ENCODE measurements around the gene DCDC2. TPM values are rescaled to one million over a fixed set of nuclear protein-coding genes. Genes with fewer than 3 reads are reported as not detected.

The DCDC2 gene
- total RNA-seq, 1 experiment from 2014 or later = 1.8 TPM

GRCh38 chr6:24149296-24149695 lies 208.6 kb downstream of the DCDC2 start:
- POLR2A ChIA-PET = no interaction called here
- Mint-ChIP-seq H3K27ac (no peak overlapping the region), H3K27me3 (ENCODE audit: low read depth) (no peaks in the 10 kb centered on the region), H3K4me3 (no peak overlapping the region), H3K9me3 (peaks cover 9% of the 10 kb centered on the region; the same call in 1 of the 2 replicates), H3K4me1 (no peaks in the 10 kb centered on the region), H3K36me3 (no peaks in the 10 kb centered on the region)
- TF ChIP-seq JAZF1 (CRISPR knock-in tag; IDR thresholded peaks at IDR 0.05) (no peak), CBFB (CRISPR knock-in tag; IDR thresholded peaks at IDR 0.05; ENCODE audit: low read depth) (no peak)
- ATAC-seq (no peak), DNase-seq (ENCODE audit: low spot score) (no peak)
- CTCF ChIA-PET = interaction anchor here (0.6 kb wide), 1 partner anchor 708 kb away, joined by 4 read pairs; no protein-coding TSS in a partner anchor

- no peak for ATAC-seq
These were observed 209.2 kb downstream of the DCDC2 start for GRCh38 chr6:24148684-24149083.

More at GRCh38 chr6:24148684-24149083, 209.2 kb downstream of the DCDC2 start:
- Mint-ChIP-seq H3K36me3 (no peaks in the 10 kb centered on the region), H3K27ac (no peak overlapping the region), H3K9me3 (peaks cover 9% of the 10 kb centered on the region; the same call in 1 of the 2 replicates), H3K27me3 (ENCODE audit: low read depth) (no peaks in the 10 kb centered on the region), H3K4me3 (no peak overlapping the region), H3K4me1 (no peaks in the 10 kb centered on the region)
- TF ChIP-seq CREM (CRISPR knock-in tag; IDR thresholded peaks at IDR 0.05) = no peak
- TF ChIP-seq USF1 (CRISPR knock-in tag; IDR thresholded peaks at IDR 0.05) = no peak
- no peak for TF ChIP-seq SOX15 (CRISPR knock-in tag; IDR thresholded peaks at IDR 0.05)
- TF ChIP-seq, protein P1, sequence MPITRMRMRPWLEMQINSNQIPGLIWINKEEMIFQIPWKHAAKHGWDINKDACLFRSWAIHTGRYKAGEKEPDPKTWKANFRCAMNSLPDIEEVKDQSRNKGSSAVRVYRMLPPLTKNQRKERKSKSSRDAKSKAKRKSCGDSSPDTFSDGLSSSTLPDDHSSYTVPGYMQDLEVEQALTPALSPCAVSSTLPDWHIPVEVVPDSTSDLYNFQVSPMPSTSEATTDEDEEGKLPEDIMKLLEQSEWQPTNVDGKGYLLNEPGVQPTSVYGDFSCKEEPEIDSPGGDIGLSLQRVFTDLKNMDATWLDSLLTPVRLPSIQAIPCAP (CRISPR knock-in tag; IDR thresholded peaks at IDR 0.05) = no peak
- TF ChIP-seq JAZF1 (CRISPR knock-in tag; IDR thresholded peaks at IDR 0.05) = no peak
- TF ChIP-seq, protein P2, sequence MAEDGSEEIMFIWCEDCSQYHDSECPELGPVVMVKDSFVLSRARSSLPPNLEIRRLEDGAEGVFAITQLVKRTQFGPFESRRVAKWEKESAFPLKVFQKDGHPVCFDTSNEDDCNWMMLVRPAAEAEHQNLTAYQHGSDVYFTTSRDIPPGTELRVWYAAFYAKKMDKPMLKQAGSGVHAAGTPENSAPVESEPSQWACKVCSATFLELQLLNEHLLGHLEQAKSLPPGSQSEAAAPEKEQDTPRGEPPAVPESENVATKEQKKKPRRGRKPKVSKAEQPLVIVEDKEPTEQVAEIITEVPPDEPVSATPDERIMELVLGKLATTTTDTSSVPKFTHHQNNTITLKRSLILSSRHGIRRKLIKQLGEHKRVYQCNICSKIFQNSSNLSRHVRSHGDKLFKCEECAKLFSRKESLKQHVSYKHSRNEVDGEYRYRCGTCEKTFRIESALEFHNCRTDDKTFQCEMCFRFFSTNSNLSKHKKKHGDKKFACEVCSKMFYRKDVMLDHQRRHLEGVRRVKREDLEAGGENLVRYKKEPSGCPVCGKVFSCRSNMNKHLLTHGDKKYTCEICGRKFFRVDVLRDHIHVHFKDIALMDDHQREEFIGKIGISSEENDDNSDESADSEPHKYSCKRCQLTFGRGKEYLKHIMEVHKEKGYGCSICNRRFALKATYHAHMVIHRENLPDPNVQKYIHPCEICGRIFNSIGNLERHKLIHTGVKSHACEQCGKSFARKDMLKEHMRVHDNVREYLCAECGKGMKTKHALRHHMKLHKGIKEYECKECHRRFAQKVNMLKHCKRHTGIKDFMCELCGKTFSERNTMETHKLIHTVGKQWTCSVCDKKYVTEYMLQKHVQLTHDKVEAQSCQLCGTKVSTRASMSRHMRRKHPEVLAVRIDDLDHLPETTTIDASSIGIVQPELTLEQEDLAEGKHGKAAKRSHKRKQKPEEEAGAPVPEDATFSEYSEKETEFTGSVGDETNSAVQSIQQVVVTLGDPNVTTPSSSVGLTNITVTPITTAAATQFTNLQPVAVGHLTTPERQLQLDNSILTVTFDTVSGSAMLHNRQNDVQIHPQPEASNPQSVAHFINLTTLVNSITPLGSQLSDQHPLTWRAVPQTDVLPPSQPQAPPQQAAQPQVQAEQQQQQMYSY (CRISPR knock-in tag; IDR thresholded peaks at IDR 0.05) = no peak
- TF ChIP-seq CREB1 (CRISPR knock-in tag; IDR thresholded peaks at IDR 0.05) = no peak
- no peak for TF ChIP-seq ZNF281 (CRISPR knock-in tag; IDR thresholded peaks at IDR 0.05)
- no peak for TF ChIP-seq SP1 (CRISPR knock-in tag; conservative IDR thresholded peaks at IDR 0.05)
- TF ChIP-seq MLX (CRISPR knock-in tag; IDR thresholded peaks at IDR 0.05) = no peak
- no peak for TF ChIP-seq ATF1 (CRISPR knock-in tag; IDR thresholded peaks at IDR 0.05)
- TF ChIP-seq GRHL2 (CRISPR knock-in tag; IDR thresholded peaks at IDR 0.05; ENCODE audit: insufficient replicate concordance, severe bottlenecking) = no peak
- TF ChIP-seq TEAD4 (CRISPR knock-in tag; IDR thresholded peaks at IDR 0.05) = no peak
- no peak for TF ChIP-seq HMGA2 (CRISPR knock-in tag; IDR thresholded peaks at IDR 0.05)
- no peak for TF ChIP-seq NR2C2 (CRISPR knock-in tag; IDR thresholded peaks at IDR 0.05)
- TF ChIP-seq FOXK1 (CRISPR knock-in tag; IDR thresholded peaks at IDR 0.05) = no peak
- no peak for TF ChIP-seq ETV6 (CRISPR knock-in tag; IDR thresholded peaks at IDR 0.05)
- TF ChIP-seq ZNF416 (CRISPR knock-in tag; IDR thresholded peaks at IDR 0.05) = no peak
- TF ChIP-seq ZNF121 (CRISPR knock-in tag; IDR thresholded peaks at IDR 0.05) = no peak
- POLR2A ChIA-PET = no interaction called here
- no peak for DNase-seq (ENCODE audit: low spot score)
- CTCF ChIA-PET = interaction anchor here (1.6 kb wide), 1 partner anchor 56 kb away, joined by 6 read pairs; no protein-coding TSS in a partner anchor
